ENCODE data around the gene KCNH1. TPM values are rescaled to one million over a fixed set of nuclear protein-coding genes. Genes with fewer than 3 reads are reported as not detected.

The KCNH1 gene
- polyA plus RNA-seq, 1 of the 3 experiments (the other 2 are of a cell fraction), result 0.08 TPM

DNA sequence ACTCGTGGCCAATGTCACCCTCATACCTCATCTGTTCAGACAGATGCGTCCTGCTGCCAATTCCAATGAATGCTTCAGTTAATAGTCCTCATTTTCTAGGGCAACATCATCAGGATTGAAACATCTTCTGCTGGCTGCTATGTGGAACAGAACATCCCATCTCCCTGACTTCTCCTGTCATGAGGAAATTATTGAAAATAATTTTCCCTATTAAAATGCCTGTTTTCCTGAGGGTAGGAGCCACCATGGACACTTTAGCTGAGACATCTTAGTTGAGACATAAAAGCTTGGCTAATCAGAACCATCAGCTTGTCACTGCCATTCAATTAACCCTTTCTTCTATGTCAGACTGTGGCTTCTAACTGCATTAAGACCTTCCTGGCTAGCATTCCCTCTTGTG lies 409.2 kb downstream of the KCNH1 start:
- H3K9me3 ChIP-seq, result no peaks in the 10 kb centered on the region
- WGBS (ENCODE audit: low lambda C conversion rate), result 44% methylated on average over 2 of the region's 2 CpGs
- no peaks in the 10 kb centered on the region for H3K9me2 ChIP-seq
- H3F3A ChIP-seq (replicated peaks; ENCODE audit: insufficient read depth), result no peaks in the 10 kb centered on the region
- H3K4me2 ChIP-seq, result no peak overlapping the region
- TF ChIP-seq, protein P1, sequence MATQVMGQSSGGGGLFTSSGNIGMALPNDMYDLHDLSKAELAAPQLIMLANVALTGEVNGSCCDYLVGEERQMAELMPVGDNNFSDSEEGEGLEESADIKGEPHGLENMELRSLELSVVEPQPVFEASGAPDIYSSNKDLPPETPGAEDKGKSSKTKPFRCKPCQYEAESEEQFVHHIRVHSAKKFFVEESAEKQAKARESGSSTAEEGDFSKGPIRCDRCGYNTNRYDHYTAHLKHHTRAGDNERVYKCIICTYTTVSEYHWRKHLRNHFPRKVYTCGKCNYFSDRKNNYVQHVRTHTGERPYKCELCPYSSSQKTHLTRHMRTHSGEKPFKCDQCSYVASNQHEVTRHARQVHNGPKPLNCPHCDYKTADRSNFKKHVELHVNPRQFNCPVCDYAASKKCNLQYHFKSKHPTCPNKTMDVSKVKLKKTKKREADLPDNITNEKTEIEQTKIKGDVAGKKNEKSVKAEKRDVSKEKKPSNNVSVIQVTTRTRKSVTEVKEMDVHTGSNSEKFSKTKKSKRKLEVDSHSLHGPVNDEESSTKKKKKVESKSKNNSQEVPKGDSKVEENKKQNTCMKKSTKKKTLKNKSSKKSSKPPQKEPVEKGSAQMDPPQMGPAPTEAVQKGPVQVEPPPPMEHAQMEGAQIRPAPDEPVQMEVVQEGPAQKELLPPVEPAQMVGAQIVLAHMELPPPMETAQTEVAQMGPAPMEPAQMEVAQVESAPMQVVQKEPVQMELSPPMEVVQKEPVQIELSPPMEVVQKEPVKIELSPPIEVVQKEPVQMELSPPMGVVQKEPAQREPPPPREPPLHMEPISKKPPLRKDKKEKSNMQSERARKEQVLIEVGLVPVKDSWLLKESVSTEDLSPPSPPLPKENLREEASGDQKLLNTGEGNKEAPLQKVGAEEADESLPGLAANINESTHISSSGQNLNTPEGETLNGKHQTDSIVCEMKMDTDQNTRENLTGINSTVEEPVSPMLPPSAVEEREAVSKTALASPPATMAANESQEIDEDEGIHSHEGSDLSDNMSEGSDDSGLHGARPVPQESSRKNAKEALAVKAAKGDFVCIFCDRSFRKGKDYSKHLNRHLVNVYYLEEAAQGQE (IDR thresholded peaks at IDR 0.05; ENCODE audit: low read depth, low read length), result no peak
- no peak for TF ChIP-seq RCOR1 (IDR thresholded peaks at IDR 0.05; ENCODE audit: low read length)
- no peak for TF ChIP-seq RFX5 (IDR thresholded peaks at IDR 0.05; ENCODE audit: low read length)
- TF ChIP-seq ZBTB33 (IDR thresholded peaks at IDR 0.05; ENCODE audit: borderline replicate concordance, low read depth), result no peak
- TF ChIP-seq MEF2A (IDR thresholded peaks at IDR 0.05; ENCODE audit: borderline replicate concordance, low read depth), result no peak
- TF ChIP-seq RXRA (IDR thresholded peaks at IDR 0.05; ENCODE audit: borderline replicate concordance, low read depth), result no peak
- TF ChIP-seq FOXM1 (IDR thresholded peaks at IDR 0.05; ENCODE audit: low read depth), result no peak
- no peak for TF ChIP-seq EP300 (IDR thresholded peaks at IDR 0.05; ENCODE audit: borderline replicate concordance in 1 of 2, low read depth in 1 of 2, low read length in 1 of 2)
- TF ChIP-seq POLR2AphosphoS5 (IDR thresholded peaks at IDR 0.05; ENCODE audit: low read depth, low read length), result no peak
- TF ChIP-seq, protein P2, sequence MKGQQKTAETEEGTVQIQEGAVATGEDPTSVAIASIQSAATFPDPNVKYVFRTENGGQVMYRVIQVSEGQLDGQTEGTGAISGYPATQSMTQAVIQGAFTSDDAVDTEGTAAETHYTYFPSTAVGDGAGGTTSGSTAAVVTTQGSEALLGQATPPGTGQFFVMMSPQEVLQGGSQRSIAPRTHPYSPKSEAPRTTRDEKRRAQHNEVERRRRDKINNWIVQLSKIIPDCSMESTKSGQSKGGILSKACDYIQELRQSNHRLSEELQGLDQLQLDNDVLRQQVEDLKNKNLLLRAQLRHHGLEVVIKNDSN (IDR thresholded peaks at IDR 0.05; ENCODE audit: borderline replicate concordance, low read depth), result no peak
- TF ChIP-seq SMC3 (IDR thresholded peaks at IDR 0.05; ENCODE audit: low read depth, low read length), result no peak
- TF ChIP-seq TEAD4 (IDR thresholded peaks at IDR 0.05; ENCODE audit: borderline replicate concordance, insufficient read depth), result no peak
- no peak for TF ChIP-seq YY1 (IDR thresholded peaks at IDR 0.05; ENCODE audit: low read depth)
- TF ChIP-seq FOXJ3 (CRISPR knock-in tag; IDR thresholded peaks at IDR 0.05), result no peak
- no peak for TF ChIP-seq RAD21 (IDR thresholded peaks at IDR 0.05; ENCODE audit: low read length)
- H3K9ac ChIP-seq, result no peak overlapping the region
- H3K4me3 ChIP-seq (ENCODE audit: low read depth in 2 of 2, low read length in 1 of 2), result no peak overlapping the region
- H2AFZ ChIP-seq (ENCODE audit: low read depth), result no peak overlapping the region
- H3K36me3 ChIP-seq (replicated peaks in 1 of 2; ENCODE audit: control insufficient read depth in 1 of 2, insufficient read depth in 2 of 2, low read length in 1 of 2), result no peaks in the 10 kb centered on the region
- no peaks in the 10 kb centered on the region for H3K27me3 ChIP-seq (ENCODE audit: insufficient read depth)
- H3K4me1 ChIP-seq (ENCODE audit: control insufficient read depth in 1 of 2, insufficient read depth in 2 of 2, low read depth in 1 of 2, low read length in 1 of 2), result peaks cover 0 to 28% of the 10 kb centered on the region in 2 experiments; a peak in 2 of 4 replicates
- ChIA-PET POLR2A (interaction anchor here (1.1 kb wide), 1 partner anchor 61 kb away, joined by 4 read pairs; no protein-coding TSS in a partner anchor), CTCF (interaction anchor here (1.2 to 8.0 kb wide), 5 partner anchors 14 to 410 kb away, joined by 3 to 41 read pairs (median 9); partner anchors contain the start of gene KCNH1)
- DNase-seq, result no peak
- peak overlapping the region in 1 of 2 experiments; percentile 47; a peak in 1 of 4 replicates for H3K27ac ChIP-seq (ENCODE audit: low read depth in 2 of 2, low read length in 1 of 2)
- no peaks in the 10 kb centered on the region for H3K79me2 ChIP-seq (ENCODE audit: insufficient read depth)
- no peaks in the 10 kb centered on the region for H4K20me1 ChIP-seq (ENCODE audit: insufficient read depth)
